SK-N-SH (cell line): Measurements from ENCODE around the gene CAMK4. TPM values are rescaled to one million over a fixed set of nuclear protein-coding genes. Genes with fewer than 3 reads are reported as not detected.

ENCODE experiments used
- EZH2phosphoT487 ChIP-seq: fragments of 200-600 bp; sonication (generic); IDR thresholded peaks from 2 replicates; pipeline ENCODE4 v1.6.1; 2017; ENCODE audit warnings: low read depth, mixed run types, mild to moderate bottlenecking, antibody characterized with exemption, moderate library complexity, borderline replicate concordance
- FOSL2 ChIP-seq: IDR thresholded peaks from 2 replicates; pipeline ENCODE4 v1.4.0; 2012; ENCODE audit warnings: low read depth, mild to moderate bottlenecking, moderate library complexity, borderline replicate concordance
- FOXJ3 ChIP-seq: sonication (generic); formaldehyde crosslinking; IDR thresholded peaks from 2 replicates; pipeline ENCODE4 v1.5.1; 2020; ENCODE audit warnings: mild to moderate bottlenecking, missing genetic modification reagents
- FOXM1 ChIP-seq: IDR thresholded peaks from 2 replicates; pipeline ENCODE4 v1.4.0; 2012; ENCODE audit warnings: low read depth, mild to moderate bottlenecking
- JUND ChIP-seq: IDR thresholded peaks from 2 replicates; pipeline ENCODE4 v1.4.0; 2012
- MAX ChIP-seq: IDR thresholded peaks from 2 replicates; pipeline ENCODE4 v1.4.0; 2012; ENCODE audit warnings: low read depth
- MXI1 ChIP-seq: IDR thresholded peaks from 2 replicates; pipeline ENCODE4 v1.6.1; 2012; ENCODE audit warnings: mild to moderate bottlenecking, low read depth, low read length, improper control_type of control experiment
- NRF1 ChIP-seq: IDR thresholded peaks from 2 replicates; pipeline ENCODE4 v1.6.1; 2012; ENCODE audit warnings: low read depth, mild to moderate bottlenecking, low read length
- RCOR1 ChIP-seq: fragments of 150-350 bp; IDR thresholded peaks from 2 replicates; pipeline ENCODE4 v1.6.1; 2017; ENCODE audit warnings: antibody characterized with exemption, low read length
- RFX5 ChIP-seq: IDR thresholded peaks from 2 replicates; pipeline ENCODE4 v1.6.1; 2012; ENCODE audit warnings: mild to moderate bottlenecking, improper control_type of control experiment, low read length
- TAF1 ChIP-seq: IDR thresholded peaks from 2 replicates; pipeline ENCODE4 v1.6.1; 2012; ENCODE audit warnings: low read depth, mild to moderate bottlenecking, low read length, moderate library complexity, borderline replicate concordance
- TCF12 ChIP-seq: IDR thresholded peaks from 2 replicates; pipeline ENCODE4 v1.4.0; 2012
- TEAD4 ChIP-seq: IDR thresholded peaks from 2 replicates; pipeline ENCODE4 v1.4.0; 2012; ENCODE audit warnings: mild to moderate bottlenecking, borderline replicate concordance; ENCODE audit not compliant: insufficient read depth
- YY1 ChIP-seq: IDR thresholded peaks from 2 replicates; pipeline ENCODE4 v1.4.0; 2012; ENCODE audit warnings: low read depth, mild to moderate bottlenecking
- polyA plus RNA-seq, 3 experiments: library from polyadenylated mRNA; depleted of rRNA; stranded (reverse); fragments of >200 nt; gene quantifications; 2 replicates each; pipeline ENCODE4 v1.2.3, GENCODE V29; 2012

The CAMK4 gene
- polyA plus RNA-seq, 1 of the 3 experiments (the other 2 are of a cell fraction) = 4.1 TPM

DNA sequence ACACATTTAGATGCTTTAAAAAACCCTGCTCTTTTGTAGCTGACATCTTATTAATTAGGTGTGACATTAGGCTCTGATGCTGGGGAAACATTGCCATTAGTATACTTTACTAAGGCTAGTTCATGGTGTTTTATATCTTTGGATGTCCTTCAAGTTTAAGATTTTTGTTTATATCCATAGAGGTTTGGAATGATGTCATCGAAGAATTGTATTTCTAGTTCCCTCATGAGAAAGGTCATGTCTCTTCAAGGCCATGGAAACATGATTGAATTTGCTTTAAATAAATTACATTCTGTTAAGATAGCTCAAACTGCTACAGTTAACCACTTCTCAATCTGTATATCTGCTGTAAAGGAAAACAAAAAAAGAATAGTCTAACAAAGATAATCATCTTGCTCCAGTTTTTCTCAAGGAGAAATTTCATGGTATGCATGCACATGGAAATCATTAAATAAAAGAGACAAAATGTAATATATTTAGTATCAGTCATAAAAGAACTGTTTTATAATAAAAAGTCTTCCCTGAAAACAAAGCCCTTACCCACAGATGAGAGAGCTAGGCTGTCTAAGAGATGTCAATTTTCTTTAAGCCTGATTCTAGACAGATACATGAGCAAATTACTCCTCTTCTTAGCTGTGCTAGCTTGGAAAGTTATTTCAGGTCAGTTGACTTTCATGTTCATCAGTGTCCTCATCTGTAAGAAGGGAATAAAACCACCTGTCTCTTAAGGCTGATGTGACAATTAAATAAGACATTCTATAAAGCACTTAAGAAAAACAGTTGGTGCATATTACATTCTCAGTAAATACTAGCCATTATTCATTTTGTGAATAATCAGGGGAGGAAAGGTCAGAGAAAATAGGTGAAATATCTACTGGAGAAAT, 313.2 kb downstream of the CAMK4 start (continued):
- TF ChIP-seq FOXM1 = peak; percentile 36; the same call in 1 of the 2 replicates
- TF ChIP-seq MXI1 = no peak
- TF ChIP-seq TEAD4 = peak; percentile 79
- TF ChIP-seq TCF12 = peak; percentile 89
- no peak for TF ChIP-seq MAX
- peak; percentile 60; the same call in 1 of the 2 replicates for TF ChIP-seq JUND
- no peak for TF ChIP-seq TAF1
- no peak for TF ChIP-seq FOXJ3 (CRISPR knock-in tag)
- TF ChIP-seq RCOR1 = no peak
- TF ChIP-seq FOSL2 = no peak; the same call in 1 of the 2 replicates
- TF ChIP-seq YY1 = no peak
- TF ChIP-seq NRF1 = no peak
- no peak for TF ChIP-seq RFX5
- TF ChIP-seq EZH2phosphoT487 = no peak

Other genes starting within 250 kb of the CAMK4 start
- gene TSLP, start 152.7 kb upstream of the CAMK4 start, polyA plus RNA-seq (2012; rRNA removed) = 1.3 and 1.5 TPM in 2 replicates
- 6.7 and 10.4 TPM in 2 replicates for gene WDR36, start 132.0 kb upstream of the CAMK4 start, polyA plus RNA-seq (2012; rRNA removed)